Measurements from ENCODE around the gene HNRNPC.
"Not testable (repeated sequence)": the region's sequence is repeated elsewhere in the genome, so short reads cannot be mapped to it uniquely, and the experiment has no call there.

The HNRNPC gene

DNA sequence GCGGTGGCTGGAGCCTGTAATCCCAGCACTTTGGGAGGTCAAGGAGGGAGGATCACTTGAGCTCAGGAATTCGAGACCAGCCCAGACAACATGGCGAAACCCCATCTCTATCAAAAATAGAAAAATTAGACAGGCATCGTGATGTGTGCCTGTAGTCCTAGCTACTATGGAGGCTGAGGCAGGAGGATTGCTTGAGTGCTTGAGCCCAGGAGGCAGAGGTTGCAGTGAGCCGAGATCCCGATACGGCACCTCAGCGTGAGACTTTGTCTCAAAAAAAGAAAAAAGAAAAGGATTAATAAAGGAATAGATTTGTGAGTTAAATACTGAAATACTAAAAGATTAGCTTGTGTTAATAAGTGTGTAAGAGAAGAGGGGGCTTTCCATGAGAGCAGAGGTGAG, 40.0 kb upstream of the HNRNPC start:
- ATAC-seq (ENCODE audit: low read depth): no peak

GRCh38 chr14:21308479-21309237, 39.4 kb upstream of the HNRNPC start:
- DNase-seq (ENCODE audit: low spot score) (peak; percentile 85), ATAC-seq (ENCODE audit: low read depth) (peak; percentile 90)
- H3K27ac ChIP-seq (ENCODE audit: poor library complexity, severe bottlenecking): peak overlapping the region; percentile 1
- H3K36me3 ChIP-seq (ENCODE audit: low read depth): no peaks in the 10 kb centered on the region
- H3K4me3 ChIP-seq (ENCODE audit: severe bottlenecking): no peak overlapping the region
- no peaks in the 10 kb centered on the region for H3K9me3 ChIP-seq (ENCODE audit: severe bottlenecking)
- TF ChIP-seq, protein P1, sequence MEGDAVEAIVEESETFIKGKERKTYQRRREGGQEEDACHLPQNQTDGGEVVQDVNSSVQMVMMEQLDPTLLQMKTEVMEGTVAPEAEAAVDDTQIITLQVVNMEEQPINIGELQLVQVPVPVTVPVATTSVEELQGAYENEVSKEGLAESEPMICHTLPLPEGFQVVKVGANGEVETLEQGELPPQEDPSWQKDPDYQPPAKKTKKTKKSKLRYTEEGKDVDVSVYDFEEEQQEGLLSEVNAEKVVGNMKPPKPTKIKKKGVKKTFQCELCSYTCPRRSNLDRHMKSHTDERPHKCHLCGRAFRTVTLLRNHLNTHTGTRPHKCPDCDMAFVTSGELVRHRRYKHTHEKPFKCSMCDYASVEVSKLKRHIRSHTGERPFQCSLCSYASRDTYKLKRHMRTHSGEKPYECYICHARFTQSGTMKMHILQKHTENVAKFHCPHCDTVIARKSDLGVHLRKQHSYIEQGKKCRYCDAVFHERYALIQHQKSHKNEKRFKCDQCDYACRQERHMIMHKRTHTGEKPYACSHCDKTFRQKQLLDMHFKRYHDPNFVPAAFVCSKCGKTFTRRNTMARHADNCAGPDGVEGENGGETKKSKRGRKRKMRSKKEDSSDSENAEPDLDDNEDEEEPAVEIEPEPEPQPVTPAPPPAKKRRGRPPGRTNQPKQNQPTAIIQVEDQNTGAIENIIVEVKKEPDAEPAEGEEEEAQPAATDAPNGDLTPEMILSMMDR (IDR thresholded peaks at IDR 0.05; ENCODE audit: poor library complexity, severe bottlenecking): no peak
- H3K27me3 ChIP-seq (ENCODE audit: insufficient read depth, poor library complexity, severe bottlenecking): no peaks in the 10 kb centered on the region
- peaks cover 4% of the 10 kb centered on the region for H3K4me1 ChIP-seq (ENCODE audit: insufficient read depth, poor library complexity, severe bottlenecking)

More for the DNA sequence above, 40.0 kb upstream of the HNRNPC start:
- Histone ChIP-seq H3K27me3 (ENCODE audit: insufficient read depth, poor library complexity, severe bottlenecking) (no peaks in the 10 kb centered on the region), H3K4me1 (ENCODE audit: insufficient read depth, poor library complexity, severe bottlenecking) (peaks cover 4% of the 10 kb centered on the region), H3K4me3 (ENCODE audit: severe bottlenecking) (no peak overlapping the region), H3K36me3 (ENCODE audit: low read depth) (no peaks in the 10 kb centered on the region), H3K9me3 (ENCODE audit: severe bottlenecking) (no peaks in the 10 kb centered on the region), H3K27ac (ENCODE audit: poor library complexity, severe bottlenecking) (peak overlapping the region; percentile 1)
- DNase-seq (ENCODE audit: low spot score): no peak
- TF ChIP-seq, protein P1 (IDR thresholded peaks at IDR 0.05; ENCODE audit: poor library complexity, severe bottlenecking): no peak

- Histone ChIP-seq H3K9me3 (ENCODE audit: severe bottlenecking) (no peaks in the 10 kb centered on the region), H3K27me3 (ENCODE audit: insufficient read depth, poor library complexity, severe bottlenecking) (no peaks in the 10 kb centered on the region), H3K27ac (ENCODE audit: poor library complexity, severe bottlenecking) (no peak overlapping the region), H3K36me3 (ENCODE audit: low read depth) (no peaks in the 10 kb centered on the region), H3K4me1 (ENCODE audit: insufficient read depth, poor library complexity, severe bottlenecking) (peaks cover 4% of the 10 kb centered on the region), H3K4me3 (ENCODE audit: severe bottlenecking) (no peak overlapping the region)
- TF ChIP-seq, protein P1 (IDR thresholded peaks at IDR 0.05; ENCODE audit: poor library complexity, severe bottlenecking): no peak
- DNase-seq (ENCODE audit: low spot score) (no peak), ATAC-seq (ENCODE audit: low read depth) (no peak)
Observed at GRCh38 chr14:21308132-21308478, 38.9 kb upstream of the HNRNPC start.

DNA sequence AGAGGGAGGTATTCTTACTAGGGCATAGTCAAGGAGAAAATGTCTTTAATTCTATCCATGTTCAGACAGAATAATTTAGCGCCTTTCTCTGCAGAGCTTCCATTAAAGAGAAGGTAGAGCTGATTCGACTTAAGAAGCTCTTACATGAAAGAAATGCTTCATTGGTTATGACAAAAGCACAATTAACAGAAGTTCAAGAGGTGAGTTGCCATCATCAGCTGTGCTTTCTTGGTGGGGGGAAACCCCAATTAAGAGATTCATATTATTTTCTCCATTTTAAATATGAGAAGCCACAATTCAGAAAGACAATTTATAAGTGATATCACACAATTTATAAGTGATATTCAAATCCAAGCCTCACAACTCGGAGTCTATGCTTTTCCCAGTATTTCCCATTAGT, 38.4 kb upstream of the HNRNPC start:
- TF ChIP-seq, protein P1 (IDR thresholded peaks at IDR 0.05; ENCODE audit: poor library complexity, severe bottlenecking): no peak
- Histone ChIP-seq H3K27ac (ENCODE audit: poor library complexity, severe bottlenecking) (no peak overlapping the region), H3K27me3 (ENCODE audit: insufficient read depth, poor library complexity, severe bottlenecking) (no peaks in the 10 kb centered on the region), H3K4me1 (ENCODE audit: insufficient read depth, poor library complexity, severe bottlenecking) (peaks cover 4% of the 10 kb centered on the region), H3K36me3 (ENCODE audit: low read depth) (no peaks in the 10 kb centered on the region), H3K4me3 (ENCODE audit: severe bottlenecking) (no peak overlapping the region), H3K9me3 (ENCODE audit: severe bottlenecking) (no peaks in the 10 kb centered on the region)
- no peak for ATAC-seq (ENCODE audit: low read depth)
- DNase-seq (ENCODE audit: low spot score): no peak

DNA sequence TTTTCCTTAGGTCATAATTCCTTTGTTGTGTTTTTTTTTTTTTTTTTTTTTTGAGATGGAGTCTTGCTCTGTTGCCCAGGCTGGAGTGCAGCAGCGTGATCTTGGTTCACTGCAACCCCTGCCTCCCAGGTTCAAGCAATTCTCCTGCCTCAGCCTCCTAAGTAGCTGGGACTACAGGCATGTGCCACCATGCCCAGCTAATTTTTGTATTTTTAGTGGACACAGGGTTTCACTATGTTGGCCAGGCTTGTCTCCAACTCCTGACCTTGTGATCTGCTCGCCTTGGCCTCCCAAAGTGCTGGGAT, 33.5 kb upstream of the HNRNPC start:
- H3K36me3 ChIP-seq (ENCODE audit: low read depth); H3K27me3 ChIP-seq (ENCODE audit: insufficient read depth, poor library complexity, severe bottlenecking); ATAC-seq (ENCODE audit: low read depth); H3K9me3 ChIP-seq (ENCODE audit: severe bottlenecking); H3K27ac ChIP-seq (ENCODE audit: poor library complexity, severe bottlenecking); H3K4me1 ChIP-seq (ENCODE audit: insufficient read depth, poor library complexity, severe bottlenecking); DNase-seq (ENCODE audit: low spot score); H3K4me3 ChIP-seq (ENCODE audit: severe bottlenecking): not testable (repeated sequence)

Measured in RWPE2 (cell line).